K562 (cell line): Measurements from ENCODE around the gene SCAMP3. TPM values are rescaled to one million over a fixed set of nuclear protein-coding genes. Genes with fewer than 3 reads are reported as not detected.

Experiments
- AFF1 ChIP-seq, 2 experiments: fragments of 450-650 bp; IDR thresholded peaks; 2 replicates each; pipeline ENCODE4 v1.6.1; 2018; ENCODE audit warnings: mild to moderate bottlenecking in 2 of 2, low read depth in 1 of 2; ENCODE audit not compliant: partially characterized antibody in 2 of 2
- ARNT ChIP-seq, 2 experiments: fragments of 450-650 bp; IDR thresholded peaks; 2 replicates each; pipeline ENCODE4 v1.6.1; 2016; ENCODE audit warnings: mild to moderate bottlenecking in 1 of 2
- CGGBP1 ChIP-seq: fragments of 250-450 bp; sonication (Bioruptor Pico); IDR thresholded peaks from 2 replicates; pipeline ENCODE4 v1.9.0; 2021; ENCODE audit warnings: mild to moderate bottlenecking
- HOMEZ ChIP-seq: fragments of 250-450 bp; sonication (Bioruptor Pico); IDR thresholded peaks from 2 replicates; pipeline ENCODE4 v1.4.0; 2020; ENCODE audit warnings: mild to moderate bottlenecking, moderate library complexity
- NCOA2 ChIP-seq, 2 experiments: fragments of 450-650 bp; IDR thresholded peaks; 2 replicates each; pipeline ENCODE4 v1.6.1; 2018; ENCODE audit warnings: mild to moderate bottlenecking in 2 of 2, moderate library complexity in 1 of 2; ENCODE audit not compliant: partially characterized antibody in 2 of 2
- PBX2 ChIP-seq, 2 experiments: IDR thresholded peaks in 1 of 2; conservative IDR thresholded peaks in 1 of 2; 2 replicates each; pipeline ENCODE4 v1.6.1; 2016; ENCODE audit warnings: low read depth in 2 of 2, mild to moderate bottlenecking in 1 of 2, missing compliant biosample characterization in 1 of 2, missing genetic modification characterization in 1 of 2, moderate library complexity in 1 of 2
- PHB ChIP-seq: fragments of 250-450 bp; sonication (Bioruptor Pico); IDR thresholded peaks from 2 replicates; pipeline ENCODE4 v1.5.0; 2021
- SAFB ChIP-seq: fragments of 200-400 bp; formaldehyde crosslinking; IDR thresholded peaks from 2 replicates; pipeline ENCODE4 v1.6.1; 2017; ENCODE audit warnings: low read depth, low read length, borderline replicate concordance
- ZNF124 ChIP-seq: sonication (generic); formaldehyde crosslinking; IDR thresholded peaks from 2 replicates; pipeline ENCODE4 v1.8.1; 2022; ENCODE audit warnings: missing genetic modification reagents
- ZNF253 ChIP-seq: fragments of 250-450 bp; sonication (Bioruptor Pico); conservative IDR thresholded peaks from 2 replicates; pipeline ENCODE4 v1.6.1; 2021; ENCODE audit warnings: mild to moderate bottlenecking
- ZNF609 ChIP-seq: sonication (generic); formaldehyde crosslinking; IDR thresholded peaks from 2 replicates; pipeline ENCODE4 v1.8.1; 2023; ENCODE audit warnings: missing genetic modification reagents, mild to moderate bottlenecking, borderline replicate concordance
- ZNF695 ChIP-seq: fragments of 450-650 bp; formaldehyde crosslinking; IDR thresholded peaks from 2 replicates; pipeline ENCODE4 v1.4.0; 2020; ENCODE audit warnings: mild to moderate bottlenecking, moderate library complexity
- polyA plus RNA-seq, 8 experiments: library from polyadenylated mRNA; depleted of rRNA in 4 of 8; stranded (reverse) in 5 of 8; unstranded in 3 of 8; fragments of >200 nt; fragmentation: Nextera tagmentation in 2 of 8; fragmentation: Illumina TruSeq in 1 of 8; extraction: Ambion mirVana in 2 of 8; extraction: Trizol in 1 of 8; gene quantifications; 2 replicates each; pipeline versions ENCODE4 v1.2.1 to v1.2.3, GENCODE V29; 2011 to 2014; ENCODE audit warnings: inconsistent platforms in 1 of 8, missing spikeins in 1 of 8
- total RNA-seq, 7 experiments: library from RNA; depleted of rRNA in 6 of 7; stranded (reverse); fragments of >200 nt in 6 of 7; fragmentation: Illumina TruSeq in 2 of 7; extraction: Trizol in 2 of 7; gene quantifications; 2 replicates each; pipeline versions ENCODE4 v1.2.1 to v1.2.3, GENCODE V29; 2011 to 2021; ENCODE audit warnings: low replicate concordance in 1 of 7

Gene SCAMP3
- total and polyA plus RNA-seq, 9 of the 15 experiments (the other 6 are each of a cell fraction or from before 2014, with no cell fraction given): 14.2 to 131 (median 86.1) TPM

- TF ChIP-seq AFF1 (IDR thresholded peaks at IDR 0.05; ENCODE audit: low read depth in 1 of 2, partially characterized antibody in 2 of 2) (no peak), ZNF253 (CRISPR knock-in tag) (no peak), ZNF124 (CRISPR knock-in tag) (no peak), SAFB (no peak), NCOA2 (IDR thresholded peaks at IDR 0.05; ENCODE audit: partially characterized antibody in 2 of 2) (no peak), CGGBP1 (CRISPR knock-in tag) (no peak), ARNT (IDR thresholded peaks at IDR 0.05) (no peak), PBX2 (CRISPR knock-in tag; IDR thresholded peaks at IDR 0.05; ENCODE audit: low read depth) (no peak), PBX2 (tag; conservative IDR thresholded peaks at IDR 0.05; ENCODE audit: low read depth) (no peak), ZNF609 (CRISPR knock-in tag) (no peak), HOMEZ (CRISPR knock-in tag) (no peak), PHB (CRISPR knock-in tag) (no peak), ZNF695 (CRISPR knock-in tag) (no peak)
Observed at GRCh38 chr1:155208541-155209311, 53.4 kb downstream of the SCAMP3 start, which contains the start of gene MTX1 (continued).
